CD14-positive monocyte (primary cell): ENCODE measurements around the gene BRAT1. TPM values are rescaled to one million over a fixed set of nuclear protein-coding genes. Genes with fewer than 3 reads are reported as not detected.

Experiments
- DNase-seq, 3 donors: peaks; one replicate each; pipeline ENCODE4 v3.0.0-alpha.2; 2011 to 2022
- H2AFZ ChIP-seq: 2 replicates; pipeline ENCODE4 v1.6.0; 2012; ENCODE audit warnings: mild to moderate bottlenecking, low read depth, low read length, inconsistent platforms; ENCODE audit not compliant: insufficient read depth, poor library complexity, severe bottlenecking
- H3K27ac ChIP-seq, 2 donors: 1 replicate in 1 of 2; 2 replicates in 1 of 2; pipeline ENCODE4 v1.5.1; 2012 to 2013; ENCODE audit warnings: low read length in 2 of 2, control low read depth in 1 of 2, inconsistent platforms in 1 of 2, low read depth in 1 of 2, mild to moderate bottlenecking in 1 of 2
- H3K27me3 ChIP-seq, 2 donors: one replicate each; pipeline versions ENCODE4 v1.6.0 to v1.6.1; 2011 to 2013; ENCODE audit warnings: low read length in 2 of 2; ENCODE audit not compliant: control insufficient read depth in 2 of 2, insufficient read depth in 2 of 2
- H3K36me3 ChIP-seq, 2 donors: replicated peaks in 1 of 2; 1 replicate in 1 of 2; 2 replicates in 1 of 2; pipeline versions ENCODE4 v1.5.1 to v1.6.1; 2012 to 2013; ENCODE audit warnings: low read length in 2 of 2, control low read depth in 1 of 2, inconsistent platforms in 1 of 2, mild to moderate bottlenecking in 1 of 2; ENCODE audit not compliant: insufficient read depth in 2 of 2, control insufficient read depth in 1 of 2
- H3K4me1 ChIP-seq, 2 donors: 1 replicate in 1 of 2; 2 replicates in 1 of 2; pipeline versions ENCODE4 v1.5.1 to v1.6.1; 2012 to 2013; ENCODE audit warnings: low read length in 2 of 2, control low read depth in 1 of 2, inconsistent platforms in 1 of 2, mild to moderate bottlenecking in 1 of 2, moderate library complexity in 1 of 2; ENCODE audit not compliant: insufficient read depth in 2 of 2, control insufficient read depth in 1 of 2
- H3K4me2 ChIP-seq: replicated peaks from 2 replicates; pipeline ENCODE3; 2012; ENCODE audit warnings: low read length, moderate library complexity, mild to moderate bottlenecking; ENCODE audit not compliant: poor library complexity, severe bottlenecking; ENCODE audit errors: extremely low read depth
- H3K4me3 ChIP-seq, 3 experiments: fragments of 200-600 bp in 1 of 3; sonication (generic) in 1 of 3; replicated peaks in 1 of 3; 1 replicate in 2 of 3; 2 replicates in 1 of 3; pipeline ENCODE4 v1.5.1; 2011 to 2013; ENCODE audit warnings: low read length in 3 of 3, mild to moderate bottlenecking in 3 of 3, control low read depth in 2 of 3, low read depth in 2 of 3, inconsistent platforms in 1 of 3, moderate library complexity in 1 of 3
- H3K79me2 ChIP-seq: 2 replicates; pipeline ENCODE4 v1.6.0; 2012; ENCODE audit warnings: mild to moderate bottlenecking, control low read depth, inconsistent platforms, low read length, moderate library complexity; ENCODE audit not compliant: insufficient read depth
- H3K9ac ChIP-seq: 2 replicates; pipeline ENCODE4 v1.6.0; 2017; ENCODE audit warnings: low read length, mild to moderate bottlenecking; ENCODE audit not compliant: insufficient read depth, poor library complexity, severe bottlenecking
- H3K9me3 ChIP-seq, 2 donors: replicated peaks in 1 of 2; 1 replicate in 1 of 2; 2 replicates in 1 of 2; pipeline versions ENCODE4 v1.5.1 to v1.6.1; 2012 to 2013; ENCODE audit warnings: low read length in 2 of 2, control low read depth in 1 of 2; ENCODE audit not compliant: control insufficient read depth in 1 of 2, insufficient read depth in 1 of 2
- H4K20me1 ChIP-seq: 2 replicates; pipeline ENCODE4 v1.6.0; 2012; ENCODE audit warnings: mild to moderate bottlenecking, low read length, control low read depth, moderate library complexity; ENCODE audit not compliant: insufficient read depth
- H3K27ac Mint-ChIP-seq, 7 donors: one replicate each; pipeline ENCODE4 v1.8.0; 2020; ENCODE audit warnings: mild to moderate bottlenecking in 7 of 7, mixed read lengths in 7 of 7, moderate library complexity in 6 of 7, inconsistent platforms in 2 of 7
- H3K27me3 Mint-ChIP-seq, 3 donors: one replicate each; pipeline ENCODE4 v1.8.0; 2021 to 2022; ENCODE audit warnings: low read depth in 3 of 3, mild to moderate bottlenecking in 3 of 3, mixed read lengths in 3 of 3, moderate library complexity in 3 of 3, inconsistent platforms in 1 of 3
- H3K36me3 Mint-ChIP-seq, 2 donors: one replicate each; pipeline ENCODE4 v1.8.0; 2020; ENCODE audit warnings: mixed read lengths in 2 of 2, inconsistent platforms in 1 of 2, mild to moderate bottlenecking in 1 of 2
- H3K4me1 Mint-ChIP-seq: one replicate; pipeline ENCODE4 v1.8.0; 2020; ENCODE audit warnings: mild to moderate bottlenecking, mixed read lengths
- H3K4me3 Mint-ChIP-seq, 2 donors: one replicate each; pipeline ENCODE4 v1.8.0; 2020; ENCODE audit warnings: mild to moderate bottlenecking in 2 of 2, mixed read lengths in 2 of 2, moderate library complexity in 1 of 2
- H3K9me3 Mint-ChIP-seq, 7 donors: one replicate each; pipeline ENCODE4 v1.8.0; 2020 to 2022; ENCODE audit warnings: mixed read lengths in 7 of 7, mild to moderate bottlenecking in 6 of 7, moderate library complexity in 6 of 7, inconsistent platforms in 2 of 7
- WGBS: methylation state at CpG from one replicate; pipeline ENCODE4 v1.1.5; 2013; ENCODE audit warnings: missing lambda C conversion rate; ENCODE audit not compliant: insufficient coverage; 5-methylcytosine and 5-hydroxymethylcytosine counted together
- intact Hi-C, 2 donors: fragments of 100-400 bp; cut with micrococcal nuclease; formaldehyde crosslinking; loops; one replicate each; pipeline versions ENCODE4 v1.15.0 to v1.15.1; 2023
- polyA plus RNA-seq, 3 donors: library from polyadenylated mRNA; depleted of rRNA in 1 of 3; unstranded in 2 of 3; stranded (reverse) in 1 of 3; fragments of 300-500 nt in 2 of 3; fragments of >200 nt in 1 of 3; fragmentation: Illumina TruSeq in 2 of 3; gene quantifications; 1 replicate in 2 of 3; 2 replicates in 1 of 3; pipeline ENCODE4 v1.2.3, GENCODE V29; 2012 to 2021
- TF ChIP-seq, protein P1 (sequence below): fragments of 200-600 bp; IDR thresholded peaks from one replicate; pipeline ENCODE4 v1.8.0; 2022; ENCODE audit warnings: antibody characterized with exemption, mild to moderate bottlenecking

Gene BRAT1
- polyA plus RNA-seq, 3 donors: 31.6 to 34.2 (median 32.5) TPM

GRCh38 chr7:2594599-2594998 lies 39.3 kb upstream of the BRAT1 start:
- Mint-ChIP-seq H3K27ac (peak overlapping the region in 2 of 7 donors; percentile 12 to 63), H3K36me3 (peaks cover 67 to 92% of the 10 kb centered on the region in 2 donors), H3K4me1 (no peaks in the 10 kb centered on the region), H3K4me3 (no peak overlapping the region), H3K27me3 (no peaks in the 10 kb centered on the region), H3K9me3 (no peaks in the 10 kb centered on the region)
- WGBS: 84% methylated on average over 4 of the region's 10 CpGs
- DNase-seq: no peak
- intact Hi-C loops: no loop called here
- Histone ChIP-seq H3K4me2 (no peak overlapping the region), H3K4me1 (no peaks in the 10 kb centered on the region), H3K27ac (no peak overlapping the region), H3K79me2 (no peaks in the 10 kb centered on the region), H3K9me3 (no peaks in the 10 kb centered on the region), H2AFZ (no peak overlapping the region), H4K20me1 (no peaks in the 10 kb centered on the region), H3K9ac (no peak overlapping the region), H3K27me3 (no peaks in the 10 kb centered on the region), H3K4me3 (no peak overlapping the region), H3K36me3 (peaks cover 68 to 99% of the 10 kb centered on the region in 2 donors)
- TF ChIP-seq, protein P1, sequence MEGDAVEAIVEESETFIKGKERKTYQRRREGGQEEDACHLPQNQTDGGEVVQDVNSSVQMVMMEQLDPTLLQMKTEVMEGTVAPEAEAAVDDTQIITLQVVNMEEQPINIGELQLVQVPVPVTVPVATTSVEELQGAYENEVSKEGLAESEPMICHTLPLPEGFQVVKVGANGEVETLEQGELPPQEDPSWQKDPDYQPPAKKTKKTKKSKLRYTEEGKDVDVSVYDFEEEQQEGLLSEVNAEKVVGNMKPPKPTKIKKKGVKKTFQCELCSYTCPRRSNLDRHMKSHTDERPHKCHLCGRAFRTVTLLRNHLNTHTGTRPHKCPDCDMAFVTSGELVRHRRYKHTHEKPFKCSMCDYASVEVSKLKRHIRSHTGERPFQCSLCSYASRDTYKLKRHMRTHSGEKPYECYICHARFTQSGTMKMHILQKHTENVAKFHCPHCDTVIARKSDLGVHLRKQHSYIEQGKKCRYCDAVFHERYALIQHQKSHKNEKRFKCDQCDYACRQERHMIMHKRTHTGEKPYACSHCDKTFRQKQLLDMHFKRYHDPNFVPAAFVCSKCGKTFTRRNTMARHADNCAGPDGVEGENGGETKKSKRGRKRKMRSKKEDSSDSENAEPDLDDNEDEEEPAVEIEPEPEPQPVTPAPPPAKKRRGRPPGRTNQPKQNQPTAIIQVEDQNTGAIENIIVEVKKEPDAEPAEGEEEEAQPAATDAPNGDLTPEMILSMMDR: no peak

DNA sequence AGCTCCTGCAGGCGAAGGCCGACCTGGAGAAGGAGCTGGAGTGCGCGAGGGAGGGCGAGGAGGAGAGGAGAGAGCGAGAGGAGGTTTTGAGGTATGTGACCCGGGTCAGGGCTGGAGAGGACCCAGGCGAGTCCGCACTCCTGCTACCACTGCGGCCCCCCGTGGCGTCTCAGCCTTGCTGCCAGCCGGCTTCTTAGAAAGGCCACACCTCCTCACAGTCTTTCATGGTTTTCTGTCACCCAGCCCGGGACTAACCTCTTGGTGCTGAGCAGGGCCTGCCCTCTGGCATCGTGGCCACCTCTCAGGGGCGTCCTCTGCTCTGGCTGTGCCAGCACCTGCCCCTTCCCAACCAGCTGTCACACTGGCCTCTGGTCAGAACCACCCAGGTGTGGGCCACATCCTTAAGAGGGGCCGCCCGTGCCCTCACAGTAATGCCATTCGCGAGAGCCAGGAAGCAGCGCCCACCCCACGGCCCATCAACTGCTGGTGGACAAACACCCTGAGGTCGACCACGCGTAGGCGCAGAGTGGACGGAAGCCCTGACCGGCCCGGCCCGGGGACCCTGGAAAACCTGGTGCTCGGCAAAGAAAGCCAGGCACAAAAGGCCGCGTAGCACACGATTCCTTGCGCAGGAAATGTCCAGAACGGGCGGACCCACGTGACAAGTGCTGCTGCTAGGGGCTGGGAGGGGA lies 37.9 kb upstream of the BRAT1 start:
- Histone ChIP-seq H3K27ac (no peak overlapping the region), H3K79me2 (no peaks in the 10 kb centered on the region), H3K9ac (no peak overlapping the region), H2AFZ (no peak overlapping the region), H3K4me2 (no peak overlapping the region), H3K27me3 (no peaks in the 10 kb centered on the region), H3K36me3 (peaks cover 60 to 92% of the 10 kb centered on the region in 2 donors), H3K4me3 (no peak overlapping the region), H3K4me1 (no peaks in the 10 kb centered on the region), H4K20me1 (no peaks in the 10 kb centered on the region), H3K9me3 (no peaks in the 10 kb centered on the region)
- TF ChIP-seq, protein P1: no peak
- Mint-ChIP-seq H3K27me3 (no peaks in the 10 kb centered on the region), H3K27ac (peak overlapping the region in 3 of 7 donors; percentile 30 to 53 (median 47)), H3K36me3 (peaks cover 58 to 90% of the 10 kb centered on the region in 2 donors), H3K4me3 (no peak overlapping the region), H3K4me1 (no peaks in the 10 kb centered on the region), H3K9me3 (peaks cover 0 to 3% (median 0%) of the 10 kb centered on the region in 7 donors)
- 96% methylated on average over 35 of the region's 38 CpGs for WGBS
- no peak for DNase-seq
- intact Hi-C loops: no loop called here
